ENCODE measurements around the gene CADM2.

CADM2 gene

DNA sequence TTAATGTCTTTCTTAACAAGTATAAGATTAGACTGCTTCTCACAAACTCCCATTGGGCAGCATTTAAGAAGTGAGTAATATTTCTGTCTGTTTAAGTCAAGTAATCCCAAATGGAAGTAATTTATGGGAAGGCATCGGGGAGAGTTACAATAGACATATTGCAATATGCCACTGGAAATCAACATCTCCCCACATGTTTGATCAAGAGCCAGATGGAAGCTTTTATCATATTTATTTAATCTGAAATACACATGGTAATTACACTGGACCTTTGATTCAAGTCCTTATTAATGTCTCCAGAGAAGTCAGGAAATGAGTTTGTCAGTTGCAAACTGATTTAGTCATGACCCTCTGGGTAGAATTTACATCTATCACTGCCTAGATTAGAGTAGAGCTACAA, 1088.4 kb downstream of the CADM2 start:
- DNase-seq: no peak

DNA sequence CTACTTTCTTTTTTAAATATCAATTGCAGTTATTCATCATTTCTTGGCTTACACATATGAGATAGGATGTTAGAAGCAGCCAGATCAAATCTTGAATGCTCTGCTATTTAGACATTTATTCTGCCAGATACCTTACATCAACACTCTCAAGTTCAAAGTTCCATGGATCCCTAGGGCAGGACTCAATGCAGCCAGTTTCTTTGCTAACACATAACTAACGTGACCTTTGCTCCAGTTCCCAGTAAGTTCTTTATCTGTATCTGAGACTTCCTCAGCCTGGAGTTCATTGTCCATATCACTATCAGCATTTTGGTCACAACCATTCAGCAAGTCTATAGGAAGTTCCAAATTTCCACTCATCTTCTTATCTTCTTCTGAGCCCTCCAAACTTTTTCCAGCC, 1092.3 kb downstream of the CADM2 start:
- no peak for DNase-seq

DNA sequence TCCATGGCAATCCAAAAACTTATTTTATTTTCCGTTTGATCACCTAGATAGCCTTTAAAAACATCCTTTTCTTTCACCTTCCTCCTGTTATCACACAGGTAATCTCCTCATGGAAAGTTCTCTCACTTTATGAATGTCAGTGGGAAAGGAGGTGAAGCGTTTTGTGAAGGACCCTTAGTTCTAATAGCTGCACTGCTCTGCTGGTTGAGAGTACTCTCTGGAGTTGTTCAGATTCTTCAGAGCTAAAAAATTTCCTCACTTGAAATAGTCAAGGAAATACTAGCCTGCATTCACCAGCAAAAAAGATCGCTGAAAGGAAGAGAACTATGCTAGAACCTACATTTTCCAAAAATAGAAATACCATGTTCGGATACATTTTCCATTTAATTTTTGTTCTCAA, 1097.2 kb downstream of the CADM2 start:
- no peak for DNase-seq

DNA sequence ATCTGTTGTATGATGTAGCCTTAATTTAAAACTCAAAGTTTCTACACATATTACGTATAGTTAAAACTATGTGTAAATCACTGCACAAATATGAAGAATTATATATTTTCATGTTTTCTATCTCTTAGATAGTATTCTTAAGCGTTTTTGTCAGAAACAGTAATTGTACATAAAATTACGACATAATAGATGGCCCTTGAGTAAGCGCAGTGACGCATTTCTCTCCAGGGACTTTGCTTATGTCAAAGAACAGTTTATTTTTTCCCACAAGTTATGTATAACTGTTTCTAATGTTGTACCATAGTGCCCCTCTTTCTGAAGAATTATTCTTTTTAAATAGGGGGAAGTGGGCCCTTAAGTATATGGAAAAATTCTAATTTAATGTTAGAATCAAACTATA, 1098.2 kb downstream of the CADM2 start:
- no peak for DNase-seq

DNA sequence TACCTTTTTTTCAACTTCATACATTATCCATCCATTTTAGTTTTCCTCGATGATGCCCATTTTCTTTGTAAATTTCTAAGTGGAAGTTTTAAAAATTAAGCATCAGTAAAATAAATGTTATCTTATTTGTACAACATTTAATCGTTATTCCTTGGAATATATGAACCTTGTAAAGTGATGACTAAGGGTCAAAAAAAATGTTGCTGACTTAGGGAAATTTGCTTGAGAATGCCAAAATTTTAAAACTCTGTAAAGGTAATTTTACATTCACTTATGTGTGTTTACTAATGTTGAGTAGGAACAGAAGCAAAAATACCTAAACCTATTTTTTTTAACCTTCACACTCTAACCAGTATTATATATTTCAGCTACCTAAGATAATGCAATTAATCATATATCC, 1115.0 kb downstream of the CADM2 start:
- no peak for DNase-seq

DNA sequence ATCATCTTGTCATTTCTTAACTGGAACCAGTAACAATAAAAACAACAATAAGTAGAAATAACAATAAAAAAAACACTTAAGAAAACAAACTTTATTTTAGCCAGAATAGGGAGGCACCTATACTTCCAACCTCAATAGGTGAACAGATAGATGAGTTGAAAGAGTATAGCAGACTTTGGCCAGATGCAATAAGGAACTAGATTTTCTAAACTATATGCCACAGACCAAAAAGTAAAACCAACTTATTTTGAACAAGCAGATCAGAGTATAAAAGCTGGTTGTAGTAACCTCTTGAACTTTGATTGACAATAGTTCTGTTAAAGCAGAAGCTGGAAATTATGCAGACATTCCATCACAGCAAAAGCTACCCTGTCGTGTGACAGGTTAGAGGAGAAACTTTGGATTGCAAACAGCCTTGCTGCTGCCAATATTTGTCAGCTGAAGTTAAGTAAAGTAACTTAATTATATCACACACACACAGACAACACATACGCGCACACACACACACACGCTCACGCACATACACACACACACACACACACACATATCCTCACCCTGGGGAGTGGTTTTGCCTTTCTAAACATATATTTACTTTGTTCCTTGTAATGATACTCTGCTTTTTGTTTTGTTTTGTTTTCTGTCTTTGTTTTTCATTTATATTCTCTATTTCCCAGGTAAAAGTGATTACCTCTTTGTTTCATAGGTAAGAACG, 1128.5 kb downstream of the CADM2 start:
- no peak for DNase-seq

DNA sequence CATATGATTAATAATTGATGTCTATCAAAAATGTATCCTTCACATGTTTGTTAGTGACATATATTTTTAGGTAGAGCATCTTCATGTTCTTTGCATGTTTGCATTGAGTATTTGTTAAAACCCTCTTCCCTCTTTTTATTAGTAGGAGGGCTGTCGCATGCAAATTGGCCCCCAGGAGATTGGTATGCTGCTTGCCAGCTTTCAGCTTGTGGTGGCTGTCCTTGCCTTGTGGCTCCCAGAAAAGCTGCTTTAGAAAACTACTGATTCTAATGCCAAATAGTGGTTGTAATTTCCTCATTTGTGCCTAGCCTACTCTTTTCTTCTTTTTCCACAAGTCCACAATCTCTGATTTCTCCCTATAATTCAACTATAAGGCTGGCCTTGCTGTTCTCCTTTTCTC, 1145.4 kb downstream of the CADM2 start:
- DNase-seq: no peak

DNA sequence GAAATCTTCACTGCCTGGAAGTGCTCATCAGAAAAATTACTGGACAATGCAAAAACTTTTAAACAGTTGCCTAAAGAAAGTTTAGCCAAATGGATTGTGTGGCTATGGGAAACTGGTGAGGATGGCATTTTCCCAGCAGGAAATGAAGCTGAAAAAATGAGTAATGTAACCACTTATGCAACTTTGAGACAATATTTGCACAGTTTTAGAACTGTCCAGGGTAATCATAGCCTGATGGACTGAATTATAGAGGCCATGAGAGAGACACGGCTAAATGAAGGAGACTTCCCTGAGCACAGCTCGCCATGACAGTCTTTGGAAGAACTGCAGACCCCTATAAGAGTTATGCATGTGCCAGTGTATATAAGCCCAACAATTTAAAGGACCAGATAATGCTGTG, 1150.6 kb downstream of the CADM2 start:
- no peak for DNase-seq

All from NCI-H510A (cell line).